Lung (tissue), 12 donors: ENCODE results near the gene BRI3BP. TPM values are rescaled to one million over a fixed set of nuclear protein-coding genes. Genes with fewer than 3 reads are reported as not detected.

Experiments used
- ATAC-seq: fragments of 200-7000 bp; cut with Tn5 transposase; one replicate; pipeline ENCODE4 v1.9.1; 2020; ENCODE audit warnings: moderate number of reproducible peaks; ENCODE audit not compliant: insufficient read depth, low FRiP score
- DNase-seq, 3 donors: peaks; one replicate each; pipeline ENCODE4 v3.0.0-alpha.2; 2013 to 2017
- H3K27ac ChIP-seq, 2 donors: one replicate each; pipeline ENCODE4 v1.5.1; 2013; ENCODE audit warnings: mild to moderate bottlenecking in 2 of 2, moderate library complexity in 2 of 2, control low read depth in 1 of 2, inconsistent platforms in 1 of 2, low read depth in 1 of 2, low read length in 1 of 2
- H3K27me3 ChIP-seq, 3 donors: one replicate each; pipeline ENCODE4 v1.5.1; 2013; ENCODE audit warnings: low read length in 2 of 3; ENCODE audit not compliant: control insufficient read depth in 3 of 3, insufficient read depth in 3 of 3
- H3K36me3 ChIP-seq, 4 donors: one replicate each; pipeline ENCODE4 v1.5.1; 2013; ENCODE audit warnings: low read length in 4 of 4, mild to moderate bottlenecking in 1 of 4, moderate library complexity in 1 of 4; ENCODE audit not compliant: control insufficient read depth in 4 of 4, insufficient read depth in 4 of 4
- H3K4me1 ChIP-seq, 5 donors: one replicate each; pipeline ENCODE4 v1.5.1; 2013; ENCODE audit warnings: low read length in 5 of 5, mild to moderate bottlenecking in 2 of 5, moderate library complexity in 1 of 5; ENCODE audit not compliant: control insufficient read depth in 5 of 5, insufficient read depth in 5 of 5
- H3K4me3 ChIP-seq: one replicate; pipeline ENCODE4 v1.5.1; 2013; ENCODE audit warnings: mild to moderate bottlenecking, control low read depth, moderate library complexity
- H3K9ac ChIP-seq, 2 donors: one replicate each; pipeline ENCODE4 v1.5.1; 2013; ENCODE audit warnings: low read length in 2 of 2, control low read depth in 1 of 2; ENCODE audit not compliant: insufficient read depth in 1 of 2
- H3K9me3 ChIP-seq, 4 donors: one replicate each; pipeline ENCODE4 v1.5.1; 2013; ENCODE audit warnings: low read length in 3 of 4, mild to moderate bottlenecking in 1 of 4, moderate library complexity in 1 of 4; ENCODE audit not compliant: control insufficient read depth in 4 of 4, insufficient read depth in 3 of 4
- WGBS, 2 donors: extraction: QIAGEN DNeasy Blood & Tissue Kit; methylation state at CpG; one replicate each; pipeline ENCODE4 v1.1.7; 2013; 5-methylcytosine and 5-hydroxymethylcytosine counted together
- polyA plus RNA-seq, 2 donors: library from polyadenylated mRNA; stranded (reverse); fragments of 200-250 nt; gene quantifications; one replicate each; pipeline ENCODE4 v1.2.1, GENCODE V29; 2013
- total RNA-seq, 2 donors: library from RNA; depleted of rRNA in 1 of 2; stranded (reverse); fragments of >200 nt in 1 of 2; gene quantifications; one replicate each; pipeline ENCODE4 v1.2.1, GENCODE V29; 2014 to 2021
- TF ChIP-seq, protein P1 (sequence below): IDR thresholded peaks from 2 replicates; pipeline ENCODE4 v1.5.1; 2012; ENCODE audit warnings: mild to moderate bottlenecking; ENCODE audit errors: control extremely low read depth, extremely low read depth
- donor health status: control.
- donor health status: control.
- donor health status: Bipolar disorder and iron deficiency.
- donor health status: healthy.
- donor health status: DM: yes; HTN: yes; CAD: no.

BRI3BP gene
- total and polyA plus RNA-seq, 4 donors = 2.3 to 9.5 (median 5.5) TPM

DNA sequence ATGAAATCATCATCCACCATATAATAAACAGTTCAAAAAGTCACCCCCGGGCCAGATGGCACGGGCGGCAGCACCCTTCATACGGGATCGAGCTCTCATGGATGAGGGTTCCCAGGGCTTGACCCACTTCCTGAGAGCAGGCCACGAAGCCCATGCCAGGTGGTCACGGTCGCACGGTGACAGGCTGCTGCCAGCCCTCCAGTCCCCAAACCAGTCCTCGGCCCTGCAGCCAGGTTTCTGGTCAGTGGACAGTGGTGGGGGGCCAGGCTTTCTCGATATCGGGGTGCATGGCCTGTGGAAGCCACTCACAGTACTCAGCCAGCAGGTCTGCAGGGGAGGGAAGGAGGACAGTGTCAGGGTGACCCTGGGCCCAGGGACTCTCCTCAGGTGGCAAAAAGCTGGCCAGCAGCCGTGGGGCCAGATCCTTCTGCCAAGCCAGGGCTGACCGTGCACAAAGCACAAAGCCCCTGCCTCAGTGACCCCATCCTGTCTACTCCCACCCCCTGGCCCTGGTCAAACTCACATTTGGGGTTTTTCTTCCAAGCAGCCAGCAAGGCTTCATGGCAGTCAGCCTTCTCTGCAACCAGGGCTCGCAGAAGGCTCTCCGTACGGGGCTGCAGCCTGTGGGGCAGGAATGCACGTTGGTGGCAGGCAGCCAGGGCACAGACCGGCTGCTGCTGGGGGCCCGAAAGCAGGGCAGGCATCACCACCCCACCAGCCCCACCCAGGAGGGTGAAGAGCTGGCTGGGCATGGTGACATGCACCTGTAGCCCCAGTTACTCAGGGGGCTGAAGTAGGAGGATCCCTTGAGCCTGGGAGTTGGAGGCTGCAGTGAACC is 45.7 kb upstream of the BRI3BP start:
- WGBS, 2 donors = 93 to 94% methylated on average over 20 of the region's 20 CpGs
- no peak for ATAC-seq

DNA sequence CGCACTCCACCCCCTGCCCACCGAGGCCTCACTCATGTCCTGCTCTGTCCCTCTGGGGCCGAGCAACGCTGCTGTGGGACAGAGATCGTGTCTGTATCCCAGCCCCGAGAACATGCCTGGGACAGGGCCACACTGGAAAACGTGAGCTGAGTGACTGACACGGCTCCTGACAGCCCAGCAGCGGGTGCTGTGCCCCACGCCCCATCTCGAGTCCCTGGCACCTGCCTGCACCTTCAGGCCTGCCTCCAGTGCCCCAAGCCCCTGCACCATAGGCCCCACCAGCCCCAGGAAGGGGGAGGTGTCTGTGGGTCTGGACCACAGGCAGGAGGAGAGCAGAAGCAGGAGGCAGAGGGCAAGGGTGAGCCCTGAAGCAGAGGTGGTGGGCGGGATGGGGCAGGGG is 44.4 kb upstream of the BRI3BP start:
- no peak for ATAC-seq
- peaks cover 6 to 53% (median 16%) of the 10 kb centered on the region in 4 donors for H3K36me3 ChIP-seq
- no peak overlapping the region for H3K27ac ChIP-seq
- no peaks in the 10 kb centered on the region for H3K9me3 ChIP-seq
- no peak overlapping the region for H3K9ac ChIP-seq
- no peak overlapping the region for H3K4me3 ChIP-seq
- H3K27me3 ChIP-seq = no peaks in the 10 kb centered on the region
- 95 to 97% methylated on average over 12 of the region's 12 CpGs for WGBS, 2 donors
- TF ChIP-seq, protein P1, sequence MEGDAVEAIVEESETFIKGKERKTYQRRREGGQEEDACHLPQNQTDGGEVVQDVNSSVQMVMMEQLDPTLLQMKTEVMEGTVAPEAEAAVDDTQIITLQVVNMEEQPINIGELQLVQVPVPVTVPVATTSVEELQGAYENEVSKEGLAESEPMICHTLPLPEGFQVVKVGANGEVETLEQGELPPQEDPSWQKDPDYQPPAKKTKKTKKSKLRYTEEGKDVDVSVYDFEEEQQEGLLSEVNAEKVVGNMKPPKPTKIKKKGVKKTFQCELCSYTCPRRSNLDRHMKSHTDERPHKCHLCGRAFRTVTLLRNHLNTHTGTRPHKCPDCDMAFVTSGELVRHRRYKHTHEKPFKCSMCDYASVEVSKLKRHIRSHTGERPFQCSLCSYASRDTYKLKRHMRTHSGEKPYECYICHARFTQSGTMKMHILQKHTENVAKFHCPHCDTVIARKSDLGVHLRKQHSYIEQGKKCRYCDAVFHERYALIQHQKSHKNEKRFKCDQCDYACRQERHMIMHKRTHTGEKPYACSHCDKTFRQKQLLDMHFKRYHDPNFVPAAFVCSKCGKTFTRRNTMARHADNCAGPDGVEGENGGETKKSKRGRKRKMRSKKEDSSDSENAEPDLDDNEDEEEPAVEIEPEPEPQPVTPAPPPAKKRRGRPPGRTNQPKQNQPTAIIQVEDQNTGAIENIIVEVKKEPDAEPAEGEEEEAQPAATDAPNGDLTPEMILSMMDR = no peak
- no peaks in the 10 kb centered on the region for H3K4me1 ChIP-seq
- no peak for DNase-seq

More for the DNA sequence above, 45.7 kb upstream of the BRI3BP start:
- Histone ChIP-seq H3K36me3 (peaks cover 6 to 43% (median 19%) of the 10 kb centered on the region in 4 donors), H3K9ac (no peak overlapping the region), H3K27ac (no peak overlapping the region), H3K9me3 (no peaks in the 10 kb centered on the region), H3K4me3 (no peak overlapping the region), H3K27me3 (no peaks in the 10 kb centered on the region), H3K4me1 (no peaks in the 10 kb centered on the region)
- DNase-seq = no peak
- TF ChIP-seq, protein P1 = no peak

DNA sequence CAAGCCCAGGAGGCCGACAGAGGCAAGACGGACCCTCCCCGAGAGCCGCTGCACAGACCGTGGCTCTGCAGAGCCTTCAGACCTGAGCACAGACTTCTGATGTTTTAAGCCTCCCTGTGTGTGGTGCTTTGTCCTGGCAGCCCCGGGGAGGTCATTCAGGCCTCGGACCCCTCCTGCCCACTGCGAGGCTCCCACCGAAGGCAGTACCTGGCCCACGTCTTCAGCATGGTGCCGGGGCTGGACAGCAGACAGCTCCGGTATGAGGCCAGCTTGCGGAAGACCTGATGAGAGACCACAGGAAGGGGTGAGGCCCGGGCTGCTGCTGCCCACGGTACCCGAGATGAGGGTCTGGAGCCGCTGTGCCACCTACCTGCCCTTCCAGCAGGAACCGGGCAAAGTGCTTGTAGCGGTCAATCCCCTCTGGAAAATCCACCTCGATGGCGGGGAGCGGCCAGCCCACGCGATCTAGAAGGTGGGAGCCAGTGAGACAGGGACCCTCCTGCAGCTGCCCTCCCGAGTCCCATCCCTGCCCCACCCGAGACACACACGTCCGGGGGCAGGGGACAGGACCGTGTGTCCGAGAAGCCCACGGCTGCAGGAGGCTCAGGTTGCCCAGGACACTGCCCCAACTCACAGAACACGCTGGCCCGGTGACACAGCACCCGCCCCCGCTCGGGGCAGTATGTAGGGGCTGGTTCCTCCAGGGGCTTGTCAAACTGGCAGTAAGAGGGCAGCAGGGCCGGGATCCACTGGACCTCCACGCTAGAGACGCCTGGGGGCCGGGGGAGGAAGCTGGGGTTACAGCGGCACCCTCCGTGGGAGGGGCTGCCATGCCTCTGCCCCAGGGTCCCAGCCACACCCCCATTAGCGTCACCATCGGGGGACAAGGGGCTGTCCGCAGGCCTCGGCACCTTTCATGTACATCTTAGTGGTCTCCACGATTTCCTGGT is 43.4 kb upstream of the BRI3BP start:
- H3K36me3 ChIP-seq = peaks cover 10 to 58% (median 17%) of the 10 kb centered on the region in 4 donors
- no peak for ATAC-seq
- TF ChIP-seq, protein P1 = no peak
- no peaks in the 10 kb centered on the region for H3K4me1 ChIP-seq
- H3K27me3 ChIP-seq = no peaks in the 10 kb centered on the region
- no peak overlapping the region for H3K4me3 ChIP-seq
- 96 to 97% methylated on average over 47 of the region's 47 CpGs for WGBS, 2 donors
- H3K9ac ChIP-seq = no peak overlapping the region
- no peaks in the 10 kb centered on the region for H3K9me3 ChIP-seq
- no peak overlapping the region for H3K27ac ChIP-seq
- no peak for DNase-seq
